Left ventricle myocardium inferior (tissue), 1 donor: ENCODE measurements around the gene PRAC1. TPM values are rescaled to one million over a fixed set of nuclear protein-coding genes. Genes with fewer than 3 reads are reported as not detected.
A peak's percentile ranks its signal among the peaks of the same experiment; 100 is the strongest.

Experiments
- DNase-seq: peaks from one replicate; pipeline ENCODE4 v3.0.0-alpha.2; 2020
- H3K27ac ChIP-seq: fragments of 200-600 bp; replicated peaks from 2 replicates; pipeline ENCODE4 v1.8.0; 2021
- H3K27me3 ChIP-seq: fragments of 200-600 bp; 2 replicates; pipeline ENCODE4 v1.8.0; 2021; ENCODE audit warnings: low read depth
- H3K36me3 ChIP-seq: fragments of 200-600 bp; 2 replicates; pipeline ENCODE4 v1.8.0; 2021
- H3K4me1 ChIP-seq: fragments of 200-600 bp; 2 replicates; pipeline ENCODE4 v1.8.0; 2021
- H3K4me3 ChIP-seq: fragments of 200-600 bp; 2 replicates; pipeline ENCODE4 v1.8.0; 2021; ENCODE audit warnings: mild to moderate bottlenecking, moderate library complexity
- H3K9me3 ChIP-seq: fragments of 200-600 bp; replicated peaks from 2 replicates; pipeline ENCODE4 v1.8.0; 2021
- CTCF ChIP-seq: fragments of 200-600 bp; IDR thresholded peaks from 2 replicates; pipeline ENCODE4 v1.8.0; 2021; ENCODE audit warnings: antibody characterized with exemption, mild to moderate bottlenecking, borderline replicate concordance
- intact Hi-C: fragments of 100-400 bp; cut with micrococcal nuclease; formaldehyde crosslinking; loops from one replicate; pipeline ENCODE4 v1.11.0; 2022
- total RNA-seq: library from RNA; stranded (reverse); fragmentation: NEBNext Ultra II Directional; extraction: Animal tissue kit (Norgen Biotek cat#: 25700); gene quantifications from one replicate; pipeline ENCODE4 v1.2.1, GENCODE V29; 2021
- donor health status: DM: no; HTN: yes; CAD: no; lungs with severe emphysema.

Gene PRAC1
- total RNA-seq, 1 donor from 2014 or later, result not detected

GRCh38 chr17:48726114-48726915, 4.0 kb upstream of the PRAC1 start:
- TF ChIP-seq CTCF, result no peak
- Histone ChIP-seq H3K36me3 (no peaks in the 10 kb centered on the region), H3K27ac (no peak overlapping the region), H3K4me3 (no peak overlapping the region), H3K4me1 (peaks cover 42% of the 10 kb centered on the region), H3K27me3 (peaks cover 100% of the 10 kb centered on the region), H3K9me3 (no peaks in the 10 kb centered on the region)
- DNase-seq, result no peak
- intact Hi-C loops, result no loop called here

GRCh38 chr17:48725288-48726064, 3.2 kb upstream of the PRAC1 start:
- H3K36me3 ChIP-seq, result no peaks in the 10 kb centered on the region
- peaks cover 100% of the 10 kb centered on the region for H3K27me3 ChIP-seq
- no peak for TF ChIP-seq CTCF

DNA sequence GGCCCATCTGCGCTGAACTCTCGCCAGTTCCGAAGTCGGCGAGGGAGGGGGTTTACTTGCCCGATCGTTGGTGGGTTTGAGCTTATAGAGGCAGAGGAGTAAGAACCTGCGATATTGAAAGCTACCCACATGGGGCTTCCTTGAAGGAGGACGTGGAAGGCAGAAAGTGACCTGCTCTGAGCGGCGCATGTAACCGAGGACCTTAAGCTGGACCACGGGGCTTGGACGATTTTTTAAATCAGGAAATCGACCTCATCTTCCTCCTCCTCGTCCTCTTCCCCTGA, 2.6 kb upstream of the PRAC1 start:
- Histone ChIP-seq H3K9me3 (no peaks in the 10 kb centered on the region), H3K27ac (no peak overlapping the region), H3K4me3 (peak overlapping the region; percentile 23), H3K4me1 (peaks cover 42% of the 10 kb centered on the region), H3K36me3 (no peaks in the 10 kb centered on the region), H3K27me3 (peaks cover 100% of the 10 kb centered on the region)
- DNase-seq, result no peak
- TF ChIP-seq CTCF, result no peak
- intact Hi-C loops, result no loop called here

More at GRCh38 chr17:48725288-48726064, 3.2 kb upstream of the PRAC1 start:
- Histone ChIP-seq H3K4me3 (peak overlapping the region; percentile 23), H3K9me3 (no peaks in the 10 kb centered on the region), H3K4me1 (peaks cover 42% of the 10 kb centered on the region), H3K27ac (no peak overlapping the region)
- DNase-seq, result no peak
- intact Hi-C loops, result no loop called here

DNA sequence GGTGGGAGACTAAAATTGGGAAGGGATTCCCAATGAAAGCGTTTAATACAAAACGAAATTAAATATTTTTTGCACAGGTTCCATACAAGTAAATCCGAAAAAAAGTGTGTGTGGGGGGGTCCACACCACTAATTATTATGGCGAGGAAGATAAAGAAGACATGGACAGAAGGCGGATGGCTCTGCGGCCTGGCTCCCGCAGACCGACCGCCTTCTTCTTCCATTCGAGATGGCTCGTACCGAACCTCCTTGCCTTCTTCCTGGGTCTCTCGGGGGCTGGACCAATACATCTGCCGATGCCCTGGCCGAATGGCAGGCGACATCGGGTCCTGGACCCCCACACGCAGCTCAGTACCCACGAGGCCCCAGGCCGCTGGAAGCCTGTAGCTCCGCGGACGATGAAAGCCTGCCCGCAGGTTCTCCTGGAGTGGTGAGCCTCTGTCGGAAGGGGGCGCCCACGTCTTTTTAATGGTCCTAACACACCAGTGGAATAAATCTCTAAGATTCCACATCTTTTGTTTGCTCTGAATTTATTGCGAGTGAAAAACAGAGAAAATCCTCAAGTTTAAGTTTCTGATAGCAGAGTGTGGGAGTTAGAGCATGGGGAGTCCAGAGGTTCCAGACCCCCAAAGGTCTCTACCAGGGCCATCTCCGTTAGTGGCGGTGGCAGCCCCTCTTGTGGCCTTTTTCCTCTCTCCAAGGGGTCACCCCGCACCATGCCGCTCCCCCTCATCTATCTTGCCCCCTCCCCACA, 2.1 kb upstream of the PRAC1 start:
- Histone ChIP-seq H3K27me3 (peaks cover 100% of the 10 kb centered on the region), H3K27ac (no peak overlapping the region), H3K4me1 (peaks cover 45% of the 10 kb centered on the region), H3K4me3 (peak overlapping the region; percentile 27), H3K36me3 (no peaks in the 10 kb centered on the region), H3K9me3 (no peaks in the 10 kb centered on the region)
- peak; percentile 77 for TF ChIP-seq CTCF
- intact Hi-C loops, result loop anchor here (1.0 kb wide), 1 partner anchor 67 kb away; no protein-coding TSS in a partner anchor
- DNase-seq, result peak; percentile 80
